ENCODE results near the gene TMEM151A.
"Not testable (repeated sequence)": the region's sequence is repeated elsewhere in the genome, so short reads cannot be mapped to it uniquely, and the experiment has no call there.

TMEM151A gene

GRCh38 chr11:66310324-66310723 is 18.6 kb downstream of the TMEM151A start:
- no peak for FAIRE-seq

- FAIRE-seq = not testable (repeated sequence)
These were observed 19.2 kb downstream of the TMEM151A start for GRCh38 chr11:66310803-66311440.

- FAIRE-seq = no peak
These were observed 19.8 kb downstream of the TMEM151A start for GRCh38 chr11:66311470-66311964.

- FAIRE-seq = peak; percentile 27
These were observed 20.4 kb downstream of the TMEM151A start for GRCh38 chr11:66311965-66312548.

- FAIRE-seq = no peak
These were observed 21.0 kb downstream of the TMEM151A start for GRCh38 chr11:66312549-66313320.

- FAIRE-seq = no peak
These were observed 21.9 kb downstream of the TMEM151A start for GRCh38 chr11:66313321-66314185.

- no peak for FAIRE-seq
These were observed 22.4 kb downstream of the TMEM151A start for GRCh38 chr11:66314186-66314501.

- FAIRE-seq = no peak
These were observed 23.1 kb downstream of the TMEM151A start for GRCh38 chr11:66314561-66315497.

- no peak for FAIRE-seq
These were observed 23.8 kb downstream of the TMEM151A start for GRCh38 chr11:66315498-66315885.

- no peak for FAIRE-seq
These were observed 24.5 kb downstream of the TMEM151A start for GRCh38 chr11:66315921-66316811.

- no peak for FAIRE-seq
These were observed 25.2 kb downstream of the TMEM151A start, which contains the start of gene CD248 for GRCh38 chr11:66316849-66317251. CD248 (minus strand) TSS chr11:66317044; CDS start chr11:66317027, 17 bp downstream.

GRCh38 chr11:66317322-66317722 is 25.6 kb downstream of the TMEM151A start:
- FAIRE-seq = no peak

- FAIRE-seq = no peak
These were observed 26.3 kb downstream of the TMEM151A start for GRCh38 chr11:66317723-66318599.

GRCh38 chr11:66318600-66318970 is 26.9 kb downstream of the TMEM151A start:
- no peak for FAIRE-seq

- FAIRE-seq = not testable (repeated sequence)
These were observed 28.6 kb downstream of the TMEM151A start for GRCh38 chr11:66320289-66320688.

GRCh38 chr11:66320748-66321147 is 29.1 kb downstream of the TMEM151A start:
- FAIRE-seq = not testable (repeated sequence)

GRCh38 chr11:66321606-66322005 is 29.9 kb downstream of the TMEM151A start:
- no peak for FAIRE-seq

GRCh38 chr11:66322732-66323427 is 31.2 kb downstream of the TMEM151A start:
- FAIRE-seq = no peak

- FAIRE-seq = no peak
These were observed 32.0 kb downstream of the TMEM151A start for GRCh38 chr11:66323684-66324083.

Data from A204.1 (cell line).